Esophagus (tissue), 2 donors: Measurements from ENCODE around the gene SYNRG. TPM values are rescaled to one million over a fixed set of nuclear protein-coding genes. Genes with fewer than 3 reads are reported as not detected.

Experiments
- H3K27ac ChIP-seq, 2 donors: one replicate each; pipeline ENCODE4 v1.5.1; 2013; ENCODE audit warnings: low read depth in 2 of 2, mild to moderate bottlenecking in 2 of 2, inconsistent platforms in 1 of 2, low read length in 1 of 2, moderate library complexity in 1 of 2
- H3K27me3 ChIP-seq, 2 donors: one replicate each; pipeline ENCODE4 v1.6.1; 2013; ENCODE audit warnings: low read length in 2 of 2, control low read depth in 1 of 2, mild to moderate bottlenecking in 1 of 2; ENCODE audit not compliant: insufficient read depth in 2 of 2, control insufficient read depth in 1 of 2
- H3K36me3 ChIP-seq, 2 donors: one replicate each; pipeline ENCODE4 v1.6.1; 2013; ENCODE audit warnings: low read length in 1 of 2; ENCODE audit not compliant: control insufficient read depth in 2 of 2, insufficient read depth in 2 of 2
- H3K4me1 ChIP-seq, 2 donors: one replicate each; pipeline ENCODE4 v1.6.1; 2013; ENCODE audit warnings: low read length in 1 of 2; ENCODE audit not compliant: control insufficient read depth in 2 of 2, insufficient read depth in 2 of 2
- H3K4me3 ChIP-seq, 2 donors: one replicate each; pipeline ENCODE4 v1.5.1; 2013; ENCODE audit warnings: low read length in 2 of 2, mild to moderate bottlenecking in 2 of 2, low read depth in 1 of 2, moderate library complexity in 1 of 2
- H3K9me3 ChIP-seq, 2 donors: one replicate each; pipeline ENCODE4 v1.6.1; 2013; ENCODE audit warnings: mild to moderate bottlenecking in 2 of 2, low read depth in 1 of 2, low read length in 1 of 2, moderate library complexity in 1 of 2; ENCODE audit not compliant: control insufficient read depth in 2 of 2, insufficient read depth in 1 of 2
- WGBS, 2 donors: extraction: QIAGEN DNeasy Blood & Tissue Kit; methylation state at CpG; one replicate each; pipeline ENCODE4 v1.1.7; 2013; 5-methylcytosine and 5-hydroxymethylcytosine counted together
- polyA plus RNA-seq, 2 donors: library from polyadenylated mRNA; stranded (reverse); fragments of 200-250 nt; gene quantifications; one replicate each; pipeline ENCODE4 v1.2.3, GENCODE V29; 2013
- donor health status: healthy with polysubstance abuse.
- donor health status: Bipolar disorder and iron deficiency.

SYNRG gene
- polyA plus RNA-seq, 2 donors, result 7.6 to 8.2 TPM

DNA sequence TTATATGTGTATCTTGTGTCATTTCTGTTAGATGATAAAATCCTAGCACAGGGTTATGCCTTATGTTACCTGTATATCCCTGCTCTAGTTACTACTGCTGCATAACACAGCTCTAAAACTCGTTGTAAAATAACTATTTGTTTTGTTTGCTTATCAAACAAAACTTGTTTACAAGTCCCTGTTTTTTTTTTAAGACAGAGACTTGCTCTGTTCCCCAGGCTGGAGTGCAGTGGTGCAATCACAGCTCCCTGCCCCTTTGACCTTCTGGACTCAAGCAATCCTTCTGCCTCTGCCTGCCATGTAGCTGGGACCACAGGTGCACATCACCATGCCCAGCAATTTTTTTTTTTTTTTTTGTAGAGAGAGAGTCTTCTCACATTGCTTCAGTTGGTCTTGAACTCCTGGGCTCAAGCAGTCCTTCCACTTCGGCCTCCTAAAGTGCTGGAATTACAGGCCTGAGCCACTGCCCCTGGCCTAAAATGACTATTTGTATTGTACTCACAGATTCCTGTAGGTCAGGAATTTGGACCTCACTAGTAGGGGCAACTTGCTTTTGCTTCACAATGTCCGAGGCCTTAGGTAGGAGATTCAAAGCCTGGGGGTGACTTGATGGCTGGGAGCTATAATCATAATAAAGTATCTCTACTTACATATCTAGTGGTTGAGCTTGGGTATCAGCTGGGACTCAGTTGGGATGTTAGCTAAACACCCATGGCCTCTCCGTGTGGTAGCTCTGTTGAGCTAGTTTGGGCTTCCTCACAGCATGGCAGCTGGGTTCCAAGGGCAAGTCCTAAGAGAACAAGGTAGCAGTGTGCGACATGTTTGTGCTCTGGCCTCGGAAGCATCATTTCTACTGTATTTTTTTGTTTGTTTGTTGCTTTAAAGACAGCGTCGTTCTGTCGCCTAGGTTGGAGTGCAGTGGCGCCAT lies 106.9 kb downstream of the SYNRG start:
- H3K27me3 ChIP-seq, result no peaks in the 10 kb centered on the region
- no peaks in the 10 kb centered on the region for H3K9me3 ChIP-seq
- no peak overlapping the region for H3K4me3 ChIP-seq
- WGBS, 2 donors, result 85% methylated on average over 10 of the region's 10 CpGs
- no peaks in the 10 kb centered on the region for H3K4me1 ChIP-seq
- H3K27ac ChIP-seq, result no peak overlapping the region
- H3K36me3 ChIP-seq, result no peaks in the 10 kb centered on the region

DNA sequence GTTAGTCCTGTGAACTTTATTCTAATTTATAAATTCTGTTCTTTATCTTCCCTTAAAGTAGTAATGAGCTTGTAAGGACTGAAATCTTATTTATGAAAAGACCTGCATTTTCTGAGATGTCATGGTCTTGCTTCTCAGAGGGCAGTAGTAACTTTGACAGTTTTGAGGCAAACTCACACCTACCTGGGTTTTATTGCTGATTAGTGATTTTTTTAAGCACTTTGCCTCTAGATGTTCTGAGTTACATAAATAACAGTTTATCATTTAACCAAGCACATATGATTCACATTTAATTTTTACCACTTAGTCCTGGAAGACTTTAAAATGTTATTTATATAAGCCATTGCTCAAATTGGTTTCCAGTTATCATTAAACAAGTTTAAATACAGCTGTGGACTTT lies 108.8 kb downstream of the SYNRG start:
- Histone ChIP-seq H3K4me3 (no peak overlapping the region), H3K9me3 (no peaks in the 10 kb centered on the region), H3K27ac (no peak overlapping the region), H3K4me1 (no peaks in the 10 kb centered on the region), H3K36me3 (no peaks in the 10 kb centered on the region), H3K27me3 (no peaks in the 10 kb centered on the region)

DNA sequence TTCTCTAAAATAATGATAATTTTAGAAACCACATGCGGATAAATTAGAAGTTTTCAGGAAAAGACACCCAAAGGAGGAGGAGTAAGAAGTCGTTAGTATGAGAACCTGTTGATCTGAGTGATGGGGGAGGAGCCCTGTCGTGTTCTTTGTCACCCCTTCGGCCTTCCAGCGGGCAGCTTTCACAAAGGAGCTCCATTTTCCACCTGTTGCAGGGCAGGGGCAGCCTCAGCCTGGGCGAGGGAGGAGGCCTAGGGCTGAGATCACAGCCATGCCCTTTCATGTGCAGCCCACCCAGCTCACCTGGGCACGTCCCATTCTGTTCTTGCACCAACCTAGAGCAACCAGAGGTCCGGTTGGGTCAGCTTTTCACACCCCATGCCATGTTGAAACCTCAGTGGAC lies 114.2 kb downstream of the SYNRG start:
- no peaks in the 10 kb centered on the region for H3K27me3 ChIP-seq
- no peaks in the 10 kb centered on the region for H3K4me1 ChIP-seq
- peak overlapping the region in 1 of 2 donors; percentile 41 for H3K27ac ChIP-seq
- no peak overlapping the region for H3K4me3 ChIP-seq
- H3K36me3 ChIP-seq, result no peaks in the 10 kb centered on the region
- no peaks in the 10 kb centered on the region for H3K9me3 ChIP-seq
- WGBS, 2 donors, result 75 to 76% methylated on average over 8 of the region's 8 CpGs

DNA sequence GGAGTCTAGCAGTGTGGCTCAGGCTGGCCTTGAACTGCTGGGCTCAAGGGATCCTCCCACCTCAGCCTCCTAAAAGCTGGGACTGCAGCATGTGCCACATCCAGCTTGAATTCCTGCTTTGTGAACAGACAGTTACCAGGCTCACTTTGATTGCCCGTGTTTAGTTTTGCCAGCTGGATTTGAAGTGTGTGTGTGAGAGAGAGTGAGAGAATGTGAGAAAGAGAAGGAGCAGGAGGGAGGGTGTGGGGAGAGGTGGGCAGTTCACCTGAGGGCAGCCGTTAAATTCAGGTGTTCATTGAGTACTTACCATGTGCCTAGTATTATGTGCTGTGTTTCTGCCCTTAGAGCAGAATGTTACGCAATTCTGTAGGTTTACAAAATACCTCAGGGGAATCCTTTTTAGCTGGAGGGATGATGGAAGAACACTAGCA lies 114.8 kb downstream of the SYNRG start:
- H3K27ac ChIP-seq, result no peak overlapping the region
- H3K4me3 ChIP-seq, result no peak overlapping the region
- H3K27me3 ChIP-seq, result no peaks in the 10 kb centered on the region
- WGBS, 2 donors, result 52 to 64% methylated on average over 3 of the region's 3 CpGs
- no peaks in the 10 kb centered on the region for H3K4me1 ChIP-seq
- no peaks in the 10 kb centered on the region for H3K36me3 ChIP-seq
- H3K9me3 ChIP-seq, result no peaks in the 10 kb centered on the region

DNA sequence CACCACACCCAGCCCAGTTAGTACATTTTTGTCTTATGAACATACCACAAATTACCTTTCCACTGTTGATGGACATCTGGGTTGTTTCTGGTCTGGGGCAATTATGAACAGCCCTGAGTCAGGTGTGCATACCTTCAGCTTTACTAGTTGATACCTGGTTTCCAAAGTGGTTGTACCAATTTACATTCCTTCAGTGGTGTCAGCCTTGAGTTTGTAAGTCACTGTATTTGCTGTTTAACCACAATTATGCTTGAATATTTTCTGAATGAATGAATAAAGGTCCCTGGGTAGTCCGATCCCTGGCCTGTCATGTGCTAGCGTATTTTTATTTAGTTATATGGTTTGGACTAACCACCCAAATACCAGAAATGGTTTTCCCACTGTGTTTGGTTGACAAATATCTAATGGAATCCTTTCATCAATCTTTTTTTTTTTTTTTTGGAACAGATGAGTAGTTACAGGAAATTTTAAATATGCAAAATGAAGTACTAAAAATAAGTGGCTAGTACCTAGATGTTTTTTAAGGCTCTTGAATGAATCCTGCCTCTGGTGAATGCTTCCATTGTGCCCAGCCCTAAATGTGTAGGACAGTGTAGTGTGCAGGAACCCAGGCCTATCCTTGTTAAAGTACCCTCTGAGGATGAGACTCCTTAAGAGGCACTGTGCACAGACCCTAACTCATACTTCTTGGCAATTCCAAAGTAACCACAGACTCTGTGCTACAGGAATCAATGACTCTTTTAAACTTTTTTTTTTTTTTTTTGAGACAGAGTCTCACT lies 115.8 kb downstream of the SYNRG start:
- H3K27me3 ChIP-seq, result no peaks in the 10 kb centered on the region
- H3K4me3 ChIP-seq, result no peak overlapping the region
- H3K4me1 ChIP-seq, result no peaks in the 10 kb centered on the region
- 77 to 90% methylated on average over 2 of the region's 2 CpGs for WGBS, 2 donors
- no peaks in the 10 kb centered on the region for H3K9me3 ChIP-seq
- H3K36me3 ChIP-seq, result no peaks in the 10 kb centered on the region
- no peak overlapping the region for H3K27ac ChIP-seq

DNA sequence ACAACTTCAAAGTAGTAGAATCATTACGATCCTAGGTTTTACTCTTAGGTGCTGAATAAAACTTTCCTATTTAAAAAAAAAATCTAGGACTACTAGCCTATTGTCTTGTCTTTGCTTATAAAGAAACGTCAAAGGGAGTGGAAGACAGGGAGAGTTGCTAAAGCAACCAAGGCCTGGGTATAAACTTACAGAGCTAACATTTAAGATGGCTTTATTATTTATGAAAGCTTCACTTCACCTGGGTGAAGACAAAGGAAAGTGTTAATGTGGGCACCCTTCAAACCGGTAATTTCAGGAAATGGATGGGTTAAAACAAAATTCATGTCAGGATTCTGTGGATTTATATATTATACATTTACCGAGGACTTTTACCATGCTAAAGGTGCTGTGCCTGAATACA lies 117.1 kb downstream of the SYNRG start:
- H3K27me3 ChIP-seq, result no peaks in the 10 kb centered on the region
- H3K27ac ChIP-seq, result no peak overlapping the region
- 35 to 56% methylated on average over 4 of the region's 4 CpGs for WGBS, 2 donors
- no peaks in the 10 kb centered on the region for H3K4me1 ChIP-seq
- H3K36me3 ChIP-seq, result no peaks in the 10 kb centered on the region
- H3K4me3 ChIP-seq, result peak overlapping the region in 1 of 2 donors; percentile 4
- no peaks in the 10 kb centered on the region for H3K9me3 ChIP-seq

DNA sequence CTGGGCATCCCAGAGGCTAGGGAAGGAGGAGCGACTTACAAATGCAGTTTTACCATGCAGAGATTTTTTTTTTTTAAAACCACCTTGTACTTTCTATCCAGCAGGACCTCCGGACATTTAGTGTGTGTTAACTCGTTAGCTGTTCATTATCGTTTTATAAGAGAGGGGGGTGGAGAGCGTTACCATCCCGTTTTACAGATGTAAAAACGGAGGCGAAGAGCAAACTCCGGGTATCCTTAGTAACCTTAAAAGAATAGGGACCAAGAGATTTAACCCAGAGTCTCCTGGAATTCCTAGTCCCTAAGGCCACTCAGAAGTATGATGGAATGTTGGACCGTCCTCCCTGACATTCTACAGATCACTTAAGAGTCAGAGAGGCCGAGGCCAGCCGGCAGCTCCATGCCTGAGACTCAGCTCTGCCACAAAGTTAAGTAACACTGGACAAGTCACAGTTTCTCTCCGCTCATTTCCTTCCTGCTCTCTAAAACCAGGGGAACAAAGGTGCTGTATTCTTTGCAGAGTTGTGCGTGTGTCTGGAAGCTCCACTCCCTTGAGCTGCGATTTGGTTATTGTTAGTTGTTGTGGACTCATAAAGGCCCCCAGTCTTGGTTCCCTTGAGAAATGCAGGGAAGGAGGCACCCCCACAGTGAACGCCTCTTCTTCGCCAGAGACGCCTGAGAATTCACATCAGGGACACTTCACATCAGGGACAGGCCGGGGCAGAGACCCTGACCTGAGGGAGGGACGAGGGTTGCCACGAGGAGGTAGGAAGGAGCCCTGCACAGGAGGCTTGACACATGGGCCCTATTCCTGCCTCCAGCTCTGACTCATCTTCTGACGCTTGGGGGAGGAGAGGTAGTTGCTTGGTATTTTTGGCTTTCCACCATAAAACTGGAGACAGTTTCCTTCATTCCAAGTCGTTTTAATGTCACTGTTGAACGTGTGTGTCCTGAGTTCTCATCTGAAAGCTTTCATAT lies 118.3 kb downstream of the SYNRG start:
- WGBS, 2 donors, result 16 to 27% methylated on average over 24 of the region's 24 CpGs
- no peaks in the 10 kb centered on the region for H3K36me3 ChIP-seq
- peak overlapping the region; percentile 55 to 64 for H3K4me3 ChIP-seq
- no peaks in the 10 kb centered on the region for H3K27me3 ChIP-seq
- H3K9me3 ChIP-seq, result no peaks in the 10 kb centered on the region
- H3K27ac ChIP-seq, result peak overlapping the region; percentile 86 to 98
- H3K4me1 ChIP-seq, result no peaks in the 10 kb centered on the region

DNA sequence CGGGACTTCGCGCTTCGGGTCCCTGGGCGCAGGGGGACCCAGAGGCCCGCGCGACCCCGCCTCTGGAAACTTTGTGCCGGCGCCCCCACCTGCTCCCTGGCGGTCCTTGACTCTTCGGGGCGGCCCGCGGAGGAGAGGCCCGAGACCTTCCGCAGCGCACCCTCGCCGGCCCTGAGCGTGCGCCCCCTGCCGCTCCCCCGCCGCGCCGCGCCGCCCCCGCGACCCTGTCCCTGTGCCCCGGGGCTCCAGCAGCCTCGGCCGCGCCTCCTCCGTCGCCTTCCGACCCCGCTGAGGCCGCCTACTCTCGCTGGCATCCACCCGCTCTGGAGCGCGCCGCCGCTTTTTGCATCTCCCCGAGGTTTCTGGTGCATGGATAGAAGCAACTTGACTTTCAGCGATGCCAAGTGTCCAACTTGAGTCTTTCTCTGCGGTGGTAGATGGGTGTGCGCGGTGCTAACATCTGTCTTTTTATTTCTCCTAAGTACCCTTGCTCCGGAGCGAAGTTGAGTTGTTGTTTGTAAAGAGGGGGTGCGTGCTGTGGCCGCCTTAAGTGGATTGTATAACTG lies 119.1 kb downstream of the SYNRG start:
- Histone ChIP-seq H3K36me3 (no peaks in the 10 kb centered on the region), H3K9me3 (no peaks in the 10 kb centered on the region), H3K4me3 (peak overlapping the region; percentile 55 to 64), H3K27me3 (no peaks in the 10 kb centered on the region), H3K27ac (peak overlapping the region; percentile 86 to 98), H3K4me1 (no peaks in the 10 kb centered on the region)
- 0 to 1% methylated on average over 40 to 56 of the region's 56 CpGs for WGBS, 2 donors
